ENCODE measurements around the gene RPL15. TPM values are rescaled to one million over a fixed set of nuclear protein-coding genes. Genes with fewer than 3 reads are reported as not detected.
"Not testable (repeated sequence)": the region's sequence is repeated elsewhere in the genome, so short reads cannot be mapped to it uniquely, and the experiment has no call there.

RPL15 gene
- polyA plus RNA-seq, 1 donor, result 2,646 TPM

DNA sequence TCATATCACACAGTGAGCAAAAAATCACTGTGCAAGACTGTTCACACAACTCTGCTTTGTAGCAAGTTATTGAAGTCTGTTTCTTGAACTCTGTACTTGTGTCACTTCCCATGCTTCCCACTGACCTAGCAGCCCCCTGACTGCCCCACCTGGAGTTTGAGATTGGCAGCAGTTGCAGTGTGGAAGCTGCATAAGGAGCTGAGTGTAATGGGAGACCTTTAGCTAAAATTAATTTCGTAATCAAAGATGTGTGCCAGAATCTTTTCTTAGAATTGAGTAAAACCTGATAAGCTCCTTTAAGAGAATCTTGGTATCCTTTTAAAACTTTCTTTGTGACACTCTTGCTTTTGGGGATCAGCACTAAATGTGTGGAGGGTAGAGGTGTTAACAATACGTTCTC is 43.0 kb upstream of the RPL15 start:
- DNase-seq, result no peak
- Histone ChIP-seq H3K9me3 (ENCODE audit: control insufficient read depth, low read depth, low read length) (peaks cover 5% of the 10 kb centered on the region), H3K27me3 (ENCODE audit: control insufficient read depth, insufficient read depth, low read length) (no peaks in the 10 kb centered on the region), H3K4me3 (ENCODE audit: low read length) (no peak overlapping the region), H3K36me3 (ENCODE audit: control insufficient read depth, insufficient read depth, low read length) (peaks cover 2% of the 10 kb centered on the region), H3K4me1 (ENCODE audit: control insufficient read depth, insufficient read depth, low read length) (peaks cover 2% of the 10 kb centered on the region), H3K27ac (ENCODE audit: low read length) (no peak overlapping the region)
- WGBS (ENCODE audit: insufficient coverage, low lambda C conversion rate), result no CpG with 5 or more reads among the region's 2 CpGs

- peaks cover 5% of the 10 kb centered on the region for H3K9me3 ChIP-seq (ENCODE audit: control insufficient read depth, low read depth, low read length)
- WGBS (ENCODE audit: insufficient coverage, low lambda C conversion rate), result no CpG with 5 or more reads among the region's 6 CpGs
- peaks cover 2% of the 10 kb centered on the region for H3K36me3 ChIP-seq (ENCODE audit: control insufficient read depth, insufficient read depth, low read length)
- H3K4me1 ChIP-seq (ENCODE audit: control insufficient read depth, insufficient read depth, low read length), result peaks cover 2% of the 10 kb centered on the region
- no peak for DNase-seq
- no peak overlapping the region for H3K27ac ChIP-seq (ENCODE audit: low read length)
- H3K27me3 ChIP-seq (ENCODE audit: control insufficient read depth, insufficient read depth, low read length), result no peaks in the 10 kb centered on the region
- no peak overlapping the region for H3K4me3 ChIP-seq (ENCODE audit: low read length)
These were observed 42.4 kb upstream of the RPL15 start for GRCh38 chr3:23874359-23875112.

DNA sequence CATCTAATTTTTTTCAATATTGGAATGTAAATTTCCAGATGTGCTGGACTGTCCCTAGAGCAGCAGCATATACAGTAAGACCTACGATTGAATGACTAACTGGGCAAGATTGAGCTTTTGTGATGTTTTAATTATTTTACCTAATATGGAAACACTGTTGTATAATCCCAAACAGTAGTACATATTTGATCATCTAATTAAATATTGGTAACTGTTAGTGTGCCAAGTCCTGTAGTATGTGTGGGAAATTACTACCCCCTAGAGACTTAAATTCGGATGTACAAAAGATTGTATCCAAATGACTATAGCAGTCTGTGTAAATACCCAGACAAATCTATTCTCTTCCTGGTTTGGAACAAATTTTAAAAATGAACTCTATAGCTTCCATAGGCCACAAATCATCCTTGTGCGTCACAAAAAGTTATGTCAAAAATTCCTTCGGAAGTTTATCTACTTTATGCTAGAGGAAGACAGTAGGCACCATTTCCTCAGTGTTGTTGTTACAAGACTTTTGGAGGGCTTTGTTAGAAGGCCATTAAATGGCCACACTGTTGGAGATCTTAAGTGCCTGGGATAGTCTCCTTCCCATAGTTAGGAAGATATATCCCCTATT is 41.7 kb upstream of the RPL15 start:
- WGBS (ENCODE audit: insufficient coverage, low lambda C conversion rate), result 100% methylated on average over 1 of the region's 4 CpGs
- Histone ChIP-seq H3K4me3 (ENCODE audit: low read length) (no peak overlapping the region), H3K27me3 (ENCODE audit: control insufficient read depth, insufficient read depth, low read length) (no peaks in the 10 kb centered on the region), H3K36me3 (ENCODE audit: control insufficient read depth, insufficient read depth, low read length) (peaks cover 2% of the 10 kb centered on the region), H3K27ac (ENCODE audit: low read length) (no peak overlapping the region), H3K4me1 (ENCODE audit: control insufficient read depth, insufficient read depth, low read length) (no peaks in the 10 kb centered on the region), H3K9me3 (ENCODE audit: control insufficient read depth, low read depth, low read length) (peaks cover 5% of the 10 kb centered on the region)
- no peak for DNase-seq

DNA sequence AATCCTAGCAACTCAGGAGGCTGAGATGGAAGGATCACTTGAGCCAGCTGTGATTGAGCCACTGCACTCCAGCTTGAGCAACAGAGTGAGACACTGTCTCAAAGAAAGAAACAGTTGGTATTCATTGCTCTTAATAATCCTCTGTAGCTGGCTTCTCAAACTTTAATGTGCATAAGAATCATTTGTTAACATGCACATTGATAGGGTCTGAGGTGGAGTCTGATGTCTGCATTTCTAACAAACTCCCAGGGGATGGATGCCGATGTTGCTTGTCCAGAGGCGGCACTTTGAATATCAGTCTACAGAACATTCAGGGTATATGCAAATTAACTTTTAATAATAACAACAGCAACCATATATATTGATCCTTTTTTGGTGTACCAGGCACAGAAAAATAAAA is 40.0 kb upstream of the RPL15 start:
- H3K4me3 ChIP-seq (ENCODE audit: low read length), result no peak overlapping the region
- H3K9me3 ChIP-seq (ENCODE audit: control insufficient read depth, low read depth, low read length), result peaks cover 4% of the 10 kb centered on the region
- WGBS (ENCODE audit: insufficient coverage, low lambda C conversion rate), result no CpG with 5 or more reads among the region's 2 CpGs
- no peaks in the 10 kb centered on the region for H3K4me1 ChIP-seq (ENCODE audit: control insufficient read depth, insufficient read depth, low read length)
- H3K36me3 ChIP-seq (ENCODE audit: control insufficient read depth, insufficient read depth, low read length), result peaks cover 4% of the 10 kb centered on the region
- no peaks in the 10 kb centered on the region for H3K27me3 ChIP-seq (ENCODE audit: control insufficient read depth, insufficient read depth, low read length)
- no peak overlapping the region for H3K27ac ChIP-seq (ENCODE audit: low read length)
- DNase-seq, result no peak

DNA sequence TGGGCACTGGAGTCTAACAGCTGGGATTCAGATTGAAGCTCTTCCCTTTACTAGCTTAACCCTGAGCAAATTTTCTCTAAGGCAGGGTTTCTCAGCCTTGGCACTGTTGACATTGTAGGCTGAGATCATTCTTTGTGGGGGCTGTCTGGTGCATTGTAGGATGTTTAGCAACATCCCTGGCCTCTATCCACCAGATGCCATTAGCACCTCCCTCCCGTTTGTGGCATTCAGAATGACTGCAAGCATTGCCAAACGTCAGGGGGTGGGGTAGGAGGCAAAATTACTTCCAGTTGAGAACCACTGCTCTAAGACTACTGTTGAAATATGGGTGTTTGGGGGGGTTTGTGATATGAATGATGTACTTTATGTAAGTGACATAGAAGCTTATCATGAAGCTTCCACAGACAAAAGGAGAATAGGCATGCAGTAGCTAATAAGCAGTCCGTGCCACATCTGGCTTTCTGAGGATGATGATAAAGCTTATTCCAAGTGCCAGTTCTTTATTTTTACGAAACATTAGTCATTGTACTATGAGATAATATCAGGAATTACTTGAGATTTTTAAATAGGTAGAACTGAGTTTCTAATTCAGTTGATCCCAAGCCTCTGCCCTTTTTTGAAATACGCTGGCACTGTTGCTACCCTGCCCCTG is 39.5 kb upstream of the RPL15 start:
- Histone ChIP-seq H3K4me3 (ENCODE audit: low read length) (no peak overlapping the region), H3K9me3 (ENCODE audit: control insufficient read depth, low read depth, low read length) (peaks cover 2% of the 10 kb centered on the region), H3K36me3 (ENCODE audit: control insufficient read depth, insufficient read depth, low read length) (peaks cover 8% of the 10 kb centered on the region), H3K27me3 (ENCODE audit: control insufficient read depth, insufficient read depth, low read length) (no peaks in the 10 kb centered on the region), H3K4me1 (ENCODE audit: control insufficient read depth, insufficient read depth, low read length) (no peaks in the 10 kb centered on the region), H3K27ac (ENCODE audit: low read length) (no peak overlapping the region)
- no peak for DNase-seq
- WGBS (ENCODE audit: insufficient coverage, low lambda C conversion rate), result 80% methylated on average over 1 of the region's 5 CpGs

- Histone ChIP-seq H3K27me3 (ENCODE audit: control insufficient read depth, insufficient read depth, low read length) (no peaks in the 10 kb centered on the region), H3K36me3 (ENCODE audit: control insufficient read depth, insufficient read depth, low read length) (peaks cover 12% of the 10 kb centered on the region), H3K4me3 (ENCODE audit: low read length) (no peak overlapping the region), H3K9me3 (ENCODE audit: control insufficient read depth, low read depth, low read length) (peaks cover 6% of the 10 kb centered on the region), H3K27ac (ENCODE audit: low read length) (no peak overlapping the region), H3K4me1 (ENCODE audit: control insufficient read depth, insufficient read depth, low read length) (no peaks in the 10 kb centered on the region)
- DNase-seq, result no peak
- WGBS (ENCODE audit: insufficient coverage, low lambda C conversion rate), result 100% methylated on average over 1 of the region's 8 CpGs
These were observed 37.4 kb upstream of the RPL15 start for GRCh38 chr3:23879485-23879884.

DNA sequence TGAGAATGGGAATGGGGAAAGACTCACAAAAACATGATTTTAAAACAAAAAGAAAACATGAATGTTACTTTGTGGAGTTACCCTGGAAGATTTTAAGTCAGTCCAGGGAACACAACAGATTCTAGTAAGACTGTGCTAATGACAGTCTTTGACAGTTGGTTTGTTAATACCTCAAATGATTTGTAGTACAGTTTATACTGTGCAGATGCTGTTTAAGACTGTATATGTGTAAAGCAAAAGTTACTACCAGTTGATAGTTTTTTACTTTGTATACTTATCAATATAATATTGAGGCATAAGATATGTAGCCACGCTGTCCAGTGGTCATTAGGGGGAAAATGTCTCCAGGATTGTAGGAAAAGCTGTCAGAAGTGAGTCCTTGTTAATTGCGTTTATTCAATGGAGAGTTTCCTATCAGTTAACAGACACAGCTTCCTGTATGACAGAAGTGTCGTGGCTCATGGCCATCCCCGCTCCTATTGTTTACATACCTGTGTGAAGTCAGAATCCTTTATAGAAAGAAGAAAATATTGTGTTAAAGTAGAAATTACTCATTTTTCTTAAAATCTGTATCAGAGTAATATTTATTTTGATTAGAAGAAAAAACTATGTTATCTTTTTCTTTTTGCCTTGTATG is 36.1 kb upstream of the RPL15 start:
- H3K27ac ChIP-seq (ENCODE audit: low read length), result no peak overlapping the region
- H3K4me1 ChIP-seq (ENCODE audit: control insufficient read depth, insufficient read depth, low read length), result no peaks in the 10 kb centered on the region
- no peak for DNase-seq
- peaks cover 12% of the 10 kb centered on the region for H3K36me3 ChIP-seq (ENCODE audit: control insufficient read depth, insufficient read depth, low read length)
- 33% methylated on average over 1 of the region's 4 CpGs for WGBS (ENCODE audit: insufficient coverage, low lambda C conversion rate)
- peaks cover 6% of the 10 kb centered on the region for H3K9me3 ChIP-seq (ENCODE audit: control insufficient read depth, low read depth, low read length)
- H3K27me3 ChIP-seq (ENCODE audit: control insufficient read depth, insufficient read depth, low read length), result no peaks in the 10 kb centered on the region
- H3K4me3 ChIP-seq (ENCODE audit: low read length), result no peak overlapping the region

GRCh38 chr3:23881993-23882392 is 34.9 kb upstream of the RPL15 start:
- not testable (repeated sequence) for H3K9me3 ChIP-seq (ENCODE audit: control insufficient read depth, low read depth, low read length); H3K27me3 ChIP-seq (ENCODE audit: control insufficient read depth, insufficient read depth, low read length); H3K4me3 ChIP-seq (ENCODE audit: low read length); H3K27ac ChIP-seq (ENCODE audit: low read length); DNase-seq; H3K4me1 ChIP-seq (ENCODE audit: control insufficient read depth, insufficient read depth, low read length)
- no CpG with 5 or more reads among the region's 4 CpGs for WGBS (ENCODE audit: insufficient coverage, low lambda C conversion rate)
- peaks cover 12% of the 10 kb centered on the region for H3K36me3 ChIP-seq (ENCODE audit: control insufficient read depth, insufficient read depth, low read length)

DNA sequence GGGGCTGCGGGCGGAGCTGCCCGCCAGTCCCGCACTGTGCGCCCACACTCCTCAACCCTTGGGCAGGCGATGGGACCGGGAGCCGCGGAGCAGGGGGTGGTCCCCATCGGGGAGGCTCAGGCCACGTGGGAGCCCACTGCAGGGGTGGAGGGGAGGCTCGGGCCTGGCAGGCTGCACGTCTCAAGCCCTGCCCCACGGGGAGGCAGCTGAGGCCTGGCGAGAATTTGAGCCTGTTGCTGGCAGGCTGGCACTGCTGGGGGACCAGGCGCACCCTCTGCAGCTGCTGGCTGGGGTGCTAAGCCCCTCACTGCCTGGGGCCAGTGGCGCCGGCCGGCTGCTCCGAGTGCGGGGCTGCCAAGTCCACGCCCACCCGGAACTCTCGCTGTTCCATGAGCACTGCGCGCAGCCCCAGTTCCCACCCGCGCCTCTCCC is 34.4 kb upstream of the RPL15 start:
- H3K4me3 ChIP-seq (ENCODE audit: low read length), result no peak overlapping the region
- no peaks in the 10 kb centered on the region for H3K27me3 ChIP-seq (ENCODE audit: control insufficient read depth, insufficient read depth, low read length)
- no peak for DNase-seq
- no peak overlapping the region for H3K27ac ChIP-seq (ENCODE audit: low read length)
- WGBS (ENCODE audit: insufficient coverage, low lambda C conversion rate), result no CpG with 5 or more reads among the region's 28 CpGs
- H3K4me1 ChIP-seq (ENCODE audit: control insufficient read depth, insufficient read depth, low read length), result no peaks in the 10 kb centered on the region
- H3K36me3 ChIP-seq (ENCODE audit: control insufficient read depth, insufficient read depth, low read length), result peaks cover 14% of the 10 kb centered on the region
- H3K9me3 ChIP-seq (ENCODE audit: control insufficient read depth, low read depth, low read length), result peaks cover 6% of the 10 kb centered on the region

DNA sequence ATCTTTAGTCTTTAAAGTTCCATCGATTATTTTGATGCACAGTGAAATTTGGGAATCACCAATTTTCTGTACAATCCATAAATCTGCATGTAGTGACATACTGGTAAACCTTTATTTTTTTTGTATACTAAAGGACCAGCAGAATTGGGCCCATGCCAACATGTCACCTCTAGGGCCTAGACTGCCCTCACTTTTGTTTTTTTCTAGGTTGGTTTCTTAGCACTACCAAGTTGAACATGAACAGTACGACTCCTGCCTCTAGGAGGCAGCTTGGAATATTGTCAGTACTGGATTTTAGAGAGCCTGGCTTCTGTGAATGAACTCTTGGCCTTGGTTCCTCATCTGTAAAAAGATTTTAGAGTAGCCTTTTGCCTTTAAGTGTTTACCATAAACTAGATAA is 32.5 kb upstream of the RPL15 start:
- Histone ChIP-seq H3K4me1 (ENCODE audit: control insufficient read depth, insufficient read depth, low read length) (no peaks in the 10 kb centered on the region), H3K36me3 (ENCODE audit: control insufficient read depth, insufficient read depth, low read length) (peaks cover 15% of the 10 kb centered on the region), H3K27ac (ENCODE audit: low read length) (no peak overlapping the region), H3K9me3 (ENCODE audit: control insufficient read depth, low read depth, low read length) (peaks cover 6% of the 10 kb centered on the region), H3K4me3 (ENCODE audit: low read length) (no peak overlapping the region), H3K27me3 (ENCODE audit: control insufficient read depth, insufficient read depth, low read length) (no peaks in the 10 kb centered on the region)
- WGBS (ENCODE audit: insufficient coverage, low lambda C conversion rate), result no CpG with 5 or more reads among the region's 2 CpGs
- DNase-seq, result no peak
